GM19193 (cell line): ENCODE measurements around the gene CD81.

Experiments used
- POLR2A ChIP-seq: IDR thresholded peaks from 4 replicates; pipeline ENCODE4 v1.6.1; 2011; ENCODE audit not compliant: insufficient read depth, insufficient read length; ENCODE audit errors: extremely low read depth

Gene CD81

DNA sequence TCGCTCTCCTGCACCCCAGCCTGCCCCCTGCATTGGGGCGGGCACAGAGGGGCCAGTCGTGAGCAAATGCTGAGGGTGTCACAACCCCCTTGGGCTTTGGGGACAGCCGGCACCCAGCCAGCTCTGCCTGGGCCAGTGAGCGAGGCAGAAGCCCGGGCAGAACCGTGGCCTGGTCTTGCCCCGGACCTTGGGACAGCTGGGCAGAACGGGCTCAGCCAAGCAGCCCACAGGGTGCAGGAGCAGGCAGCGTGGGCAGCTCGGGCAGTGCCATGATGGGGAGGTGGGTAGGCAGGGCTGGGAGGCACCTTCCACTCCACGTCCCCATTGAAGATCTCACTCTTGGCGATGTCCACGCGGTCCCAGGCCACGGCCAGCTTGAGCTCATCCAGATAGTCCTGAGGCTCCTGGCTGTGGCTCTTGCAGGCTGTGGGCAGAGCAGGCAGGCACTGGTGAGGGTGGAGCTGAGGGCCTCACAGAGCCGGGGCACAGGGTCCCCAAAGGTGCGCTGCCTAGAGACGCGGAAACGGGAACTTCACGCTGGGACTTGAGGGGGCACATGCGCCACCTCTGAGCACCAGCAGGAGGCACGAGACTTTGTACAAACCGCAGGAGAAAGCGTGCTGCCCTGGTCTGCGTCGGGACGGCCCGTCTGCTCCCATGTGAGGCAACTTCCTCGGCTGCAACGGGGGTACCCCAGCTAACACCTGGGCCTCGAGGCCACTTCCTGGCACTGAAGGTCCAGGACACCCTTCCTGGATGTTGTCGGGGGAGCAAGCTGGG, 38.7 kb downstream of the CD81 start:
- no peak for TF ChIP-seq POLR2A

DNA sequence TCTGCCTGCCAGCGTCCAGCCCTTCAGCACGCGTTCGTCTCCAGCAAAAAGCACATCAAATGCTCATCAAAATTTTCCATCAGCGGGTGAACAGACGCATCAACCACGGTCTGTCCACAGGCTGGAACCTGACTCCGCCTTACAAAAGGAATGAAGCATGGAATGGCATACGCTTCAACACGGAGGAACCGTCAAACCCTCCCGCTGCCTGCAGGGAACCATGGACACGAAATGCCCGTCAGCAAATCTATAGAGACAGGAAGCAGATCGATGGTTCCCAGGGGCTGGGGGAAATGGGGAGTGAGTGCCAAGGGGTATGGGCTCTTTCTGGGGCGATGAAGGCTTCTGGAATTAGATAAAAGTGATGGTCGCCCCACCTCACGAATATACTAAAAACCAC, 39.7 kb downstream of the CD81 start:
- no peak for TF ChIP-seq POLR2A

DNA sequence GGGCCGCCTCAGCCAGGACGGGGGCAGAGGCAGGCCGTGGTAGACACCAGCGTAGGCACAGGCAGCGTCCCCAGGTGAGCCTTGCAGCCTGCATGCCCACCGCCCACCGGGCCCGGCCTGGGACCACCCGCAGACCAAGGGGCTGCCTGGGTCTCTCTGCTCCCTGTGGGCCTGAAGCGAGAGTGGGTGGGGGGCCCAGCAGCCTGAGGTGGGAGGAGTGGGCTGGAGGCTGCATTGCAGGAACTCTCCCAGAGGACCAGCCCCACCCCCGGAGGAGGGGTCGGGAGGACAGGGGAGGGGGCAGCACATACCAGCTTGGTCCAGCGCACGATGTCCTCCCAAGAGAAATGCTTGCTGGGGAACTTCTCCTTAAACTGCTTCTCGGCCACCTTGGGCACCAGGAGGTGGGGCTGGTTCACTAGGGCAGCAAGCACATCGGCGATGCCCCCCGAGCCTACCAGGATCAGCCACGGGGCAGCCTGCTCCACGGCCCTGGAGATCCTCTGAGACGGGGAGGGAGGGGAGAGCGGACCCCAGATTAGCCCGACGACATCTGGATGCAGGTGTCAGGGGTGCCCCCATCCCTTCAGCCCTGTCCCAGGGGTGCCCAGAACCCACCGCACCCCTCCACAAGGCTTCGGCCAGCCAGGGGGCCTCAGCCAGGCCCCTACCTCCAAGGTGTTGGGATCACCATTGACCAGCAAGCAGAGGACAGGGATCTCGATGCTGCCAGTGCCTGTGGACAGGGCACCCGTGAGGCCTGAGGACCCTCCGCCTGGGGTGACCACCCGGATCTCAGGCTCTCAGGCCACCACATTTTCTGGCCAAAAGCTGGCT, 41.0 kb downstream of the CD81 start:
- TF ChIP-seq POLR2A = no peak

DNA sequence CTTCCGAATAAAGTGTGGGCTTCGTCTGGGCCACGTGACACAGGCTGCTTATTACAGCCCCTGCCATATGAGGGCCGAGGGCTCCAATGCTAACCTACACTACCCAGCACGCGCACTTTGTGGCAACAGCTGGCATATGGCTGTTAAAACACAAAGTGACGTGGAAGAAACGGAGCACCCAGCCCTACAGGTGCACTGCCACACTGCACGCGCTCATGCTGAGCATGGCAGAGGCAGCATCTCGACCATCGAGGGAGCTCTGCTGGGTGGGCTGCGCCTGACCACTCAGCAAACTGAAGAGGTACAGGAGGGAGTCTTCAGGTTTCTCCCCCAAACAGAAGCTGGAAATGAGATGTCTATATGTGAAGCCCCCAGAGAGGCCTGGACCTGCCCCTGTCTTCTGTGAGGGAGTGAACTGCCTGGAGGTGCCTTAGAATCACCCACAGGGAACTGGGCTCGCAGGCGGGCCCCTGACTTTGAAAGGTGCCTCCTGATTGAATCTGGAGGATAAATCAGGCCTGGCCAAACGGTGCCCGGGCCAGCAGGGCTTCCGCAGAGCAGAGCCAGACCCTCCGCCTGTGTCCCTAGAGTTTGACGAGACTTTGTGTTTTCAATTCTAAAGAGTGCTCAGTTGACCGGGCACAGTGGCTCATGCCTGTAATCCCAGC, 41.7 kb downstream of the CD81 start:
- TF ChIP-seq POLR2A = no peak

DNA sequence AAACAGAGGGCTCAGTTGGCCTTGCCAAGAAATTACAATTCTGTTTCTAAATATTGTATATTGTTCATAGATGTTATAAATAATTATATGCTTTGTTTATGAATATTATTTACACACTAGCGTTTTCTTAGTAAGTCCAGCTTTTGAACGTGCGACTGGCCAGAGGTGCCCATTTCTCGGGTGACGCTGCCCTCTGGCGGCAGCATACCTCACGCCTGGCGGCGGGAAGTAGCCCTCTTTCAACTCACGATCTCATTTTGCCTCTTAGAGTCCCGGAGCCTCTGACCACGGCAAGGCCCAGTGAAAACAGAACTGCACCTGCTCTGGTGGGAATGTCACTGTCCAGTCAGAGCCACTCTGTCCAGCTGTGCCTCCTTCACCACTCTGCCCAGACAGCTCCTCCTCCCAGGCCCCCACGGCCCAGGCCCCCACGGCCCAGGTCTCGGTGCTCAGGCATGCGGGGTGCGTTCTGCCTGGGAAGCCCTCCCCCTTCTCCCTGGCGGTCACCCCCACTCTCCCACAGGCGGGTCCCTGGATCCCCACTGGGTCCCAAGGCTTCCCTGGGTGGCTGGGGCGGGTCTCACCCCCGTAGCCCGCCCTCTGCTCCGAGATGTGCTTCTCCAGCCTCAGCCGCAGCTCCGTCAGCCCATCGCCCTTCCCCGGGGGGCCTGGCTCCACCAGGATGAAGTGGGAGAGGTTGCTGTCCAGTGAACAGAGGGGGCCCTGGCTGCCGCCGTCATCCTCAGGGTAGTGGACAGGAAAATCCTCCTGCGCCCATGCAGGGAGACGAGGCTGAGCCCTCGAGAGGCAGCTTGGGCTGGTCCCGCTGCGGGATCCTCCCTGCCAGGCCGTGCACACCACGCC, 42.8 kb downstream of the CD81 start:
- no peak for TF ChIP-seq POLR2A

DNA sequence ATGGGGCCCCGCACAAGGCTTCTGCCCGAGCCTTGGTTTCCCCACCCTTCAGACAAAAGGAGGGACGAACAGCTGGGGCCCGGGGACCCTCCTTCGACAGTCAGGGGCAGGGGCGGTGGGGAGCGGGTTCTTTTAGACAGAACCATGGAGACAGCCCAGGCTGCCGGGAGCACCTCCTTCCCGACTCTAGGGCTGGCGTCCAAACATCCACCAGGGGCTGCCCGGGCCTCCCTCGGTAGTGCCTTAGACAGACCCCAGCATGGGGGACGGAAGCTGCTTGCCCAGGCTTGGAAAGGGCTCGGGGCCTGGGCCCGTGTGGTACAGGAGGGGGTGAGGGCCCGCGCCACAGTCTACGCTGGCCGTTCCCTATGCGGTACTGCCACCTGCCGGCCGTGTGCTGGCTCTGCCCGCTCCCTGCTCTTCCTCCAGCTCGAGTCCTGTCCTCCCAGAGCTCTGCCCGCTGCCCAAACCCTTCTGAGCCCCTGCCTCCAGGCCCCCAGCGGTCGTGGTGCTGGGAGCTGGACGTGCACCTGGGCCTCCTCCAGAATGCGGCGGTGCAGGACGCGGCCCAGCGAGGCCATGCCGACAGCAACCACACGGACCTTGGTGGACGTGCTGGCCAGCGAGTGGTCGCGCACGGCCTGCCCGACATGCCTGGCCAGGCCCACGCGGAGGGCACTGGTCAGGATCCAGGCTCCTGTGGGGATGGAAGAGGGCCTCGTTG, 43.6 kb downstream of the CD81 start:
- TF ChIP-seq POLR2A = no peak

DNA sequence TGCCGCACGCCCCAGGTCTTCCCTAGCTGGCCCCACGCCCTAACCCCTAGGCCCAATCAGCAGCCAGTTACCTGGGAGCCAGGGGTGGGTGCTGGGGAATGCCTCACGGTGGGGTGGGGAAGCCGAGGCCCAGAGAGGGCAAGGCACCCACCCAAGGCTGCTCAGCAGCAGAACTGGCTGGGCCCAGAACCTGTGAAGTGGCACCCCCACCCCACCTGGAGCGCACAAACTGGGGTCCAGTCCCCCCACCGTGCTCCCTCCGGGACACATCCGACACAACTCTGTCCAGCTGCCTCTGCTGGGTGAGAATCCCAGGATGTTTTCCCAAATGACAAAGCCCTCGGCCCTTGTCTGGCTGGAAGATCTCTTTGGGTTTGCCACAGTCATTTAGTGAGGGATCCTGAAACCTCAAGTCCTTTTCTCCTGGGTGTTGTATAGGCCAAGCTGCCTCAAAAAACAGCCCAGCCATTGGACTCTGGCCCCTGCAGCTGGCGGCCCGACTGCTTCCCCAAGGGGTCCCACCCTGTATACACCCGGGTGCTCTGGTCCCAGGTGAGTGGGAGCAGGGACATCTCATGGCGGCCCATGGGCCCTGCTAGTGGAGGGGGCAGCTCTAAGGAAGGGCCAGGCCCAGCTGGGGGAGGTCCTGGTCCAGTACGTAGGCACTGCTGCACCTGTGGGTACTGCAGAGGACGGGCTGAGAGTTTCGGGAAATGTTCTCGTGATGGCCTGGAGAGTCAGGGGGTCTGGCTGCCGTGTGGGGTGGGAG, 44.3 kb downstream of the CD81 start:
- TF ChIP-seq POLR2A = no peak

DNA sequence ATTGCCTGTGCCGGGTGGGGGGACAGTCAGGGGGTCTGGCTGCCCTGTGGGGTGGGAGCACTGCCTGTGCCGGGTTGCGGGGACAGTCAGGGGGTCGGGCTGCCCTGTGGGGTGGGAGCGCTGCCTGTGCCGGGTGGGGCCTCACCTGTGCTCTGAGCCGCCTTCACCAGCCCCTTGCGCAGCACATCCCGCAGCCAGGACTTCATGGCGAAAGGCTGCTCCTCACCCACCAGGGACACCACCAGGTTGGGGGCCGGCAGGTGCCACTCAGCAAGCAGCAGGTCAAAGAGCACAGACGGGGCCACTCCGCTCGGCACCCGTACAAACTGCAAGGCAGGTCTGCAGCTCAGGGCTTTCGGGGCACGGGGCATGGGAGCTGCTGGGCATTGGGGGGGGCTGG, 44.9 kb downstream of the CD81 start:
- TF ChIP-seq POLR2A = no peak

DNA sequence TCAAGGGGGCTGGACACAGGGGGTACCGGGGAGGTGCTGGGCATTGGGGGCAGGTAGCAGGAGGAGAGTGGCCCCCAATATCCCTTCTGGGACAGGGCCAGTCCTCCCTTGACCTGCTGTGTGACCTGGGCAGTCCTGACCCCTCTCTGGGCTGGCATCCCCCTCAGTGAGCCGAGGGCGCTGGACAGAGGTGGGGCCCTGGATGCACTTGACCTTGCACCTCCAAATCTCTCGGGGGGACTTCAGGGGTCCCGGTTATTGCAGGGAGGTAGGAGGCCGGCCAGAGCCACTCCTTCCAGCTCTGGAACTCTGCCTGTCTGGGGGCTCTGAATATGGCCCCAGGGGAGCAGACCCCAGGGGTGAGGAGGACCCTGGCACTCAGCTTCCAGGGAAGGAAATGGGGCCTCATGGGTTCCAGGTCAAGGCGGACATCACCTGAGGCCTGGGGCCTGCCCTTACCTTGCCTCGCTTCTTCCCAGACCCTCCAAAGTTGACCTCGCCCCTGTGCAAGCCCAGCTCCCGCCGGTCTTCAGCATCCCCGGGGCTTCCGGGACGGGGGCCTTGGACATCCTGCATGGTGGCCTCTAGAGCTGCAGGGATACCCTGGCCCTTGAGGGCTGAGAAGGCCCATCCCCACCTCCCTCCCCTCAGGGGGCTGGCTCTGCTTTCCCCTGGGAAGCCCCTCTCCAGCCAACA, 45.5 kb downstream of the CD81 start:
- no peak for TF ChIP-seq POLR2A

DNA sequence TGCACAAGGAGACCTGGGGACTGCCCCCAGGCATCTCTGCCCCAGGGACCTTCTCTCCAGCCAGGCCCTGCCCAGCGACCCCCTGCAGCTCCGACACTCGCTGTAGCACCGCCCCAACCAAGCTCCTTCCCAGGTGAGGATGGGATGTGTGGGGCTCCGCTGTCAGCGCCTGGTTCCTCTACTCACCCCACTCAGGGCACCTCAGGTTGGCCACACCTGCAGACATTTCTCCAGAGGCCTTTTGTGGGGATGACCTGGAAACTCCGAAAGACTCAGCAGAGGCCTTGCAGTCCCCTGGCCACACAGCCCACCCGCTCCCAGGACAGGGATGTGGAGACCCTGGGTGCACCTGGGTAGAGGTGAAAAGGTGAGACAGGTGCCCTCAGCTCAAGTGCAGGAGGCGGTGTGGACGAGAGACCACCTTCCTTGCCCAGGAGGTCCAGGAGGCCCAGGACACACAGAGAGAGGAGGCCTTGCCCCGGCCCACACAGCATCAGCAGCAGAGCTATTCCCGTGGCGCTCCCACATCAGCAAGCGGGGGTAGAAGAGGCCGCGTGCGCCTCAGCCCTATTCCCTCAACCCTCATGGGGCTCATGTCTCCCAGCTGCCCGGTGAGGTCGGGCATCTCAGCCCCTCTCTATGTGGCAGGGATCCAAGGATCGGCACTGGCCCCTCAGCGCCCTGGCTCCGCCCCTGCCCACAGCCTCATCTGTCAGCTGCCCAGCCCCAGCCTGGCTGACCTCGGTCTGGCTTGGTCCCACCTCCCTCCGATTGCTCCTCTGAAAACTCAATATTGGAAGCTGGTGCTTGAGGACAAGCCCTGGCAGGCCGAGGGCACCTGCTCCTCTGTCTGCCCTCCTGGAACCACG, 46.3 kb downstream of the CD81 start:
- TF ChIP-seq POLR2A = no peak

DNA sequence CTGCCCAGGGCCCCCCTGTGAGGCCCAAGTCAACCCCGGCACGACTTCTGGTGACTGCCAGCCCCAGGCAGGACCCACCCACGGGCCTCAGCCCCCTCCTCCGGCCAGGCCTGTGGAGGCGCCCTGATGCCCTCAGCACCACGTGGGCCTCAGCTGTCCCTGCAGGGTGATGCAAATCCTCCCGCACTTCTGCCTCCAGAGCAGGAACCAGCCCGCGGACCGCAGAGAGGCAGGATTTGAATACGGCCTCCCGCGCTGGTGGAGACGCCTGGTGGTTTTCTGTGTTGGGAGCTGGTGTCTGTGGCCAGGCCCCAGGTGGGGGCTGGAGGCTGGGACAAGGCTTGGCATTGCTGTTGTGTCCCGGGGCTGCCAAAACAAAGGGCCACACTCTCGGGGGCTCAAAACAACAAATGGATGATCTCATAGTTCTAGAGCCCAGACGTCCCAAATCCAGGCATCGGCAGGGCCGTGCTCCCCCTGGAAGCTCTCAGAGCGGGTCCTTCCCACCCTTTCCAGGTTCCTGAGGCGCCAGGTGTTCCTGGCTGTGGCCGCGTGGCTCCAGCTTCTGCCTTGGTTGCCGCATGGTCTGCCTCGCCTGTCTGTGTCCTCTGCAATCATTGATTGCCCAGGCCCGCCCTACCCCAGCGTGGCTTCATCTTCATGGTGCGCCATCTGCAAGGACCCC, 47.8 kb downstream of the CD81 start:
- TF ChIP-seq POLR2A = no peak
